HepG2 (cell line): ENCODE results near the gene FAM83E. TPM values are rescaled to one million over a fixed set of nuclear protein-coding genes. Genes with fewer than 3 reads are reported as not detected.
A peak's percentile ranks its signal among the peaks of the same experiment; 100 is the strongest.

Experiments
- CCAR2 ChIP-seq: fragments of 200-400 bp; formaldehyde crosslinking; optimal IDR thresholded peaks from 2 replicates; pipeline ENCODE3; 2018; ENCODE audit warnings: low read depth, mild to moderate bottlenecking, low read length, moderate library complexity
- DBP ChIP-seq: sonication (generic); formaldehyde crosslinking; IDR thresholded peaks from 2 replicates; pipeline ENCODE4 v1.4.0; 2020; ENCODE audit warnings: missing genetic modification reagents; ENCODE audit errors: not compliant biosample characterization
- DMAP1 ChIP-seq: IDR thresholded peaks from 2 replicates; pipeline ENCODE4 v1.6.1; 2016
- ELK4 ChIP-seq: sonication (generic); formaldehyde crosslinking; IDR thresholded peaks from 2 replicates; pipeline ENCODE4 v1.9.0; 2021; ENCODE audit warnings: missing genetic modification reagents, borderline replicate concordance
- HIVEP1 ChIP-seq: sonication (generic); formaldehyde crosslinking; IDR thresholded peaks from 2 replicates; pipeline ENCODE4 v1.4.0; 2020; ENCODE audit warnings: mild to moderate bottlenecking, missing genetic modification reagents
- KMT2B ChIP-seq: IDR thresholded peaks from 2 replicates; pipeline ENCODE4 v1.6.1; 2016; ENCODE audit warnings: missing genetic modification reagents, missing compliant biosample characterization
- MATR3 ChIP-seq: sonication (generic); formaldehyde crosslinking; IDR thresholded peaks from 2 replicates; pipeline ENCODE4 v1.4.0; 2020; ENCODE audit warnings: missing genetic modification reagents
- MLLT10 ChIP-seq: sonication (generic); formaldehyde crosslinking; IDR thresholded peaks from 2 replicates; pipeline ENCODE4 v1.4.0; 2020; ENCODE audit warnings: missing genetic modification reagents
- POGK ChIP-seq: sonication (generic); formaldehyde crosslinking; conservative IDR thresholded peaks from 2 replicates; pipeline ENCODE4 v1.8.0; 2022; ENCODE audit warnings: mild to moderate bottlenecking, moderate library complexity, missing genetic modification reagents
- RORA ChIP-seq: sonication (generic); formaldehyde crosslinking; IDR thresholded peaks from 2 replicates; pipeline ENCODE4 v1.5.0; 2020; ENCODE audit warnings: mild to moderate bottlenecking, missing genetic modification reagents, moderate library complexity
- SP1 ChIP-seq, 2 experiments: fragments of 450-650 bp in 1 of 2; sonication (generic) in 1 of 2; formaldehyde crosslinking in 1 of 2; IDR thresholded peaks; 2 replicates each; pipeline versions ENCODE4 v1.4.0 to v1.6.1; 2016 to 2020; ENCODE audit warnings: missing genetic modification reagents in 1 of 2
- STAT5B ChIP-seq: sonication (generic); formaldehyde crosslinking; IDR thresholded peaks from 2 replicates; pipeline ENCODE4 v1.4.0; 2020; ENCODE audit warnings: missing genetic modification reagents
- TBP ChIP-seq: sonication (generic); formaldehyde crosslinking; IDR thresholded peaks from 2 replicates; pipeline ENCODE4 v1.5.0; 2020; ENCODE audit warnings: missing genetic modification reagents
- TSC22D2 ChIP-seq: sonication (generic); formaldehyde crosslinking; IDR thresholded peaks from 2 replicates; pipeline ENCODE4 v1.5.1; 2020; ENCODE audit warnings: missing genetic modification reagents, mild to moderate bottlenecking, borderline replicate concordance
- ZBTB39 ChIP-seq: sonication (generic); formaldehyde crosslinking; IDR thresholded peaks from 2 replicates; pipeline ENCODE4 v1.5.0; 2020; ENCODE audit warnings: missing genetic modification reagents
- ZNF549 ChIP-seq: sonication (generic); formaldehyde crosslinking; IDR thresholded peaks from 2 replicates; pipeline ENCODE4 v1.5.0; 2020; ENCODE audit warnings: missing genetic modification reagents
- ZNF574 ChIP-seq: sonication (generic); formaldehyde crosslinking; IDR thresholded peaks from 2 replicates; pipeline ENCODE4 v1.4.0; 2020; ENCODE audit warnings: missing genetic modification reagents
- ZNF614 ChIP-seq: IDR thresholded peaks from 2 replicates; pipeline ENCODE4 v1.6.1; 2018; ENCODE audit warnings: missing biosample characterization, missing genetic modification reagents, inconsistent platforms, borderline replicate concordance
- ZNF615 ChIP-seq: sonication (generic); formaldehyde crosslinking; IDR thresholded peaks from 2 replicates; pipeline ENCODE4 v1.5.0; 2020; ENCODE audit warnings: mild to moderate bottlenecking, missing genetic modification reagents, borderline replicate concordance
- ZSCAN12 ChIP-seq: sonication (generic); formaldehyde crosslinking; IDR thresholded peaks from 2 replicates; pipeline ENCODE4 v1.9.0; 2021; ENCODE audit warnings: mild to moderate bottlenecking, missing genetic modification reagents
- ZSCAN22 ChIP-seq: sonication (generic); formaldehyde crosslinking; IDR thresholded peaks from 2 replicates; pipeline ENCODE4 v1.4.0; 2020; ENCODE audit warnings: mild to moderate bottlenecking, missing genetic modification reagents
- ZSCAN30 ChIP-seq: sonication (generic); formaldehyde crosslinking; IDR thresholded peaks from 2 replicates; pipeline ENCODE4 v1.5.0; 2020; ENCODE audit warnings: mild to moderate bottlenecking, missing genetic modification reagents
- polyA plus RNA-seq, 8 experiments: library from polyadenylated mRNA; depleted of rRNA in 3 of 8; stranded (reverse) in 7 of 8; unstranded in 1 of 8; fragments of >200 nt; fragmentation: Illumina TruSeq in 4 of 8; extraction: Trizol in 4 of 8; gene quantifications; 2 replicates each; pipeline versions ENCODE4 v1.2.1 to v1.2.3, GENCODE V29; 2011 to 2016; ENCODE audit warnings: low read depth in 4 of 8, missing spikeins in 1 of 8, mixed read lengths in 1 of 8; ENCODE audit not compliant: insufficient read depth in 1 of 8
- total RNA-seq, 5 experiments: library from RNA; depleted of rRNA; stranded (reverse); fragments of >200 nt; fragmentation: Illumina TruSeq; extraction: Trizol; gene quantifications; 2 replicates each; pipeline ENCODE4 v1.2.3, GENCODE V29; 2016; ENCODE audit warnings: low read depth in 1 of 5

The FAM83E gene
- total and polyA plus RNA-seq, 2 of the 13 experiments (the other 11 are each of a cell fraction or from before 2014, with no cell fraction given) = 0.18 to 0.60 TPM

GRCh38 chr19:48637449-48637947 lies 22.6 kb upstream of the FAM83E start (continued):
- peak; percentile 76 for TF ChIP-seq ZNF574 (CRISPR knock-in tag)
- no peak for TF ChIP-seq ZNF615 (CRISPR knock-in tag)
- TF ChIP-seq CCAR2 = no peak
- TF ChIP-seq RORA = peak; percentile 87; the same call in 1 of the 2 replicates
- TF ChIP-seq TBP (CRISPR knock-in tag) = no peak
- no peak for TF ChIP-seq SP1 (IDR thresholded peaks at IDR 0.05)
- TF ChIP-seq SP1 (CRISPR knock-in tag; IDR thresholded peaks at IDR 0.05) = peak; percentile 67
- TF ChIP-seq ZBTB39 (CRISPR knock-in tag) = 0 out of 2 replicates have a peak, but pooled peaks have one; percentile 27
- no peak for TF ChIP-seq ZNF549 (CRISPR knock-in tag)
- TF ChIP-seq TSC22D2 (CRISPR knock-in tag) = peak; percentile 21; the same call in 1 of the 2 replicates
- no peak for TF ChIP-seq STAT5B
- TF ChIP-seq HIVEP1 (CRISPR knock-in tag) = peak; percentile 81
- 0 out of 2 replicates have a peak, but pooled peaks have one; percentile 28 for TF ChIP-seq POGK (CRISPR knock-in tag)
- no peak for TF ChIP-seq ZSCAN12 (CRISPR knock-in tag)
- no peak for TF ChIP-seq ELK4 (CRISPR knock-in tag)
- TF ChIP-seq DBP (CRISPR knock-in tag) = no peak
- TF ChIP-seq ZSCAN22 (CRISPR knock-in tag) = peak; percentile 71; the same call in 1 of the 2 replicates
- no peak for TF ChIP-seq MLLT10 (CRISPR knock-in tag)
- TF ChIP-seq KMT2B (CRISPR knock-in tag) = peak; percentile 69; the same call in 1 of the 2 replicates
- TF ChIP-seq MATR3 (CRISPR knock-in tag) = no peak
- TF ChIP-seq DMAP1 (CRISPR knock-in tag) = no peak
- TF ChIP-seq ZNF614 (CRISPR knock-in tag) = peak; percentile 15; the same call in 1 of the 2 replicates
- TF ChIP-seq ZSCAN30 = no peak; the same call in 1 of the 2 replicates
